Mammary epithelial cell (primary cell): Measurements from ENCODE around the gene MOB1A.

Experiments
- EZH2 ChIP-seq: IDR thresholded peaks from 2 replicates; pipeline ENCODE4 v1.6.1; 2012; ENCODE audit warnings: low read length, inconsistent platforms, borderline replicate concordance
- TF ChIP-seq, protein P1 (sequence below), 2 donors: IDR thresholded peaks in 1 of 2; conservative IDR thresholded peaks in 1 of 2; 2 replicates each; pipeline ENCODE4 v1.5.1; 2011 to 2012; ENCODE audit warnings: inconsistent platforms in 2 of 2, low read length in 2 of 2, mild to moderate bottlenecking in 2 of 2, control low read depth in 1 of 2, low read depth in 1 of 2; ENCODE audit not compliant: insufficient read depth in 1 of 2; ENCODE audit errors: extremely low read depth in 1 of 2

- TF ChIP-seq, protein P1, sequence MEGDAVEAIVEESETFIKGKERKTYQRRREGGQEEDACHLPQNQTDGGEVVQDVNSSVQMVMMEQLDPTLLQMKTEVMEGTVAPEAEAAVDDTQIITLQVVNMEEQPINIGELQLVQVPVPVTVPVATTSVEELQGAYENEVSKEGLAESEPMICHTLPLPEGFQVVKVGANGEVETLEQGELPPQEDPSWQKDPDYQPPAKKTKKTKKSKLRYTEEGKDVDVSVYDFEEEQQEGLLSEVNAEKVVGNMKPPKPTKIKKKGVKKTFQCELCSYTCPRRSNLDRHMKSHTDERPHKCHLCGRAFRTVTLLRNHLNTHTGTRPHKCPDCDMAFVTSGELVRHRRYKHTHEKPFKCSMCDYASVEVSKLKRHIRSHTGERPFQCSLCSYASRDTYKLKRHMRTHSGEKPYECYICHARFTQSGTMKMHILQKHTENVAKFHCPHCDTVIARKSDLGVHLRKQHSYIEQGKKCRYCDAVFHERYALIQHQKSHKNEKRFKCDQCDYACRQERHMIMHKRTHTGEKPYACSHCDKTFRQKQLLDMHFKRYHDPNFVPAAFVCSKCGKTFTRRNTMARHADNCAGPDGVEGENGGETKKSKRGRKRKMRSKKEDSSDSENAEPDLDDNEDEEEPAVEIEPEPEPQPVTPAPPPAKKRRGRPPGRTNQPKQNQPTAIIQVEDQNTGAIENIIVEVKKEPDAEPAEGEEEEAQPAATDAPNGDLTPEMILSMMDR (conservative IDR thresholded peaks at IDR 0.05 in 1 of 2, IDR thresholded peaks at IDR 0.05 in 1 of 2; ENCODE audit: extremely low read depth in 1 of 2, insufficient read depth in 1 of 2, low read depth in 1 of 2, low read length in 2 of 2), result no peak
- no peak for TF ChIP-seq EZH2
Measured at GRCh38 chr2:74174909-74175308, 3.8 kb downstream of the MOB1A start.
